Tibial artery (tissue), 4 donors: Measurements from ENCODE around the gene PCDHGB3.
A peak's percentile ranks its signal among the peaks of the same experiment; 100 is the strongest.
"Not testable (repeated sequence)": the region's sequence is repeated elsewhere in the genome, so short reads cannot be mapped to it uniquely, and the experiment has no call there.

Experiments used
- DNase-seq, 2 donors: peaks; one replicate each; pipeline ENCODE4 v3.0.0-alpha.2; 2019
- H3K27ac ChIP-seq, 2 donors: fragments of 200-600 bp; sonication (generic) in 1 of 2; 1 replicate in 1 of 2; 2 replicates in 1 of 2; pipeline ENCODE4 v1.5.1; 2018 to 2019; ENCODE audit warnings: mild to moderate bottlenecking in 1 of 2
- H3K27me3 ChIP-seq, 2 donors: fragments of 200-600 bp; sonication (generic) in 1 of 2; one replicate each; pipeline versions ENCODE4 v1.5.1 to v1.6.0; 2016 to 2019
- H3K36me3 ChIP-seq, 3 donors: fragments of 200-600 bp; sonication (generic) in 2 of 3; one replicate each; pipeline ENCODE4 v1.5.1; 2016 to 2019; ENCODE audit warnings: mild to moderate bottlenecking in 2 of 3
- H3K4me1 ChIP-seq, 4 donors: fragments of 200-600 bp; sonication (generic) in 2 of 4; 1 replicate in 3 of 4; 2 replicates in 1 of 4; pipeline ENCODE4 v1.5.1; 2016 to 2019
- H3K4me3 ChIP-seq, 2 donors: fragments of 200-600 bp; sonication (generic) in 1 of 2; 1 replicate in 1 of 2; 2 replicates in 1 of 2; pipeline ENCODE4 v1.5.1; 2018 to 2019; ENCODE audit warnings: mild to moderate bottlenecking in 2 of 2
- H3K9me3 ChIP-seq, 3 donors: fragments of 200-600 bp; sonication (generic) in 1 of 3; one replicate each; pipeline ENCODE4 v1.5.1; 2016 to 2019
- CTCF ChIP-seq, 2 experiments: fragments of 200-600 bp in 1 of 2; fragments of 450-650 bp in 1 of 2; IDR thresholded peaks; one replicate each; pipeline ENCODE4 v1.5.1; 2017 to 2019; ENCODE audit warnings: antibody characterized with exemption in 2 of 2, mild to moderate bottlenecking in 1 of 2, moderate library complexity in 1 of 2
- intact Hi-C: fragments of 100-400 bp; cut with DNase I; formaldehyde crosslinking; loops from one replicate; pipeline ENCODE4 v1.15.0; 2023; ENCODE audit warnings: low total_unique reads

Gene PCDHGB3

GRCh38 chr5:141343242-141343952, 26.6 kb upstream of the PCDHGB3 start, which contains the start of gene PCDHGA3:
Gene PCDHGA3, plus strand, starts transcription at chr5:141343829. Its CDS starts 205 bp downstream, at chr5:141344034.
- no peak for DNase-seq
- H3K4me3 ChIP-seq, result peak within 1 kb of the TSS; percentile 5 to 28

GRCh38 chr5:141343953-141344463, 26.0 kb upstream of the PCDHGB3 start:
- intact Hi-C loops, result no loop called here
- H3K4me1 ChIP-seq, result no peaks in the 10 kb centered on the region
- no peak for DNase-seq
- H3K9me3 ChIP-seq, result peaks cover 6 to 99% (median 81%) of the 10 kb centered on the region in 3 donors
- no peaks in the 10 kb centered on the region for H3K27me3 ChIP-seq
- TF ChIP-seq CTCF (IDR thresholded peaks at IDR 0.05), result no peak
- H3K4me3 ChIP-seq, result peak overlapping the region; percentile 5 to 28
- H3K27ac ChIP-seq, result no peak overlapping the region
- peaks cover 0 to 36% (median 27%) of the 10 kb centered on the region in 3 donors for H3K36me3 ChIP-seq

More at GRCh38 chr5:141343242-141343952, 26.6 kb upstream of the PCDHGB3 start, which contains the start of gene PCDHGA3:
- Histone ChIP-seq H3K4me1 (no peaks in the 10 kb centered on the region), H3K9me3 (peaks cover 6 to 99% (median 83%) of the 10 kb centered on the region in 3 donors), H3K27me3 (no peaks in the 10 kb centered on the region), H3K27ac (no peak within 1 kb of the TSS), H3K36me3 (peaks cover 0 to 33% (median 24%) of the 10 kb centered on the region in 3 donors)
- TF ChIP-seq CTCF (IDR thresholded peaks at IDR 0.05), result peak in 1 of 2 experiments; percentile 10
- intact Hi-C loops, result no loop called here

GRCh38 chr5:141345327-141345726, 24.7 kb upstream of the PCDHGB3 start:
- no peaks in the 10 kb centered on the region for H3K4me1 ChIP-seq
- peaks cover 0 to 32% (median 28%) of the 10 kb centered on the region in 3 donors for H3K36me3 ChIP-seq
- H3K27ac ChIP-seq, result no peak overlapping the region
- intact Hi-C loops, result no loop called here
- no peak overlapping the region for H3K4me3 ChIP-seq
- TF ChIP-seq CTCF (IDR thresholded peaks at IDR 0.05), result no peak
- no peaks in the 10 kb centered on the region for H3K27me3 ChIP-seq
- DNase-seq, result no peak
- peaks cover 6 to 99% (median 81%) of the 10 kb centered on the region in 3 donors for H3K9me3 ChIP-seq

- intact Hi-C loops, DNase-seq, H3K27me3 ChIP-seq, H3K27ac ChIP-seq, H3K4me3 ChIP-seq, H3K4me1 ChIP-seq: not testable (repeated sequence)
- Histone ChIP-seq H3K36me3 (peaks cover 0 to 32% (median 26%) of the 10 kb centered on the region in 3 donors), H3K9me3 (peaks cover 6 to 99% (median 81%) of the 10 kb centered on the region in 3 donors)
Measured at GRCh38 chr5:141346017-141346416, 24.0 kb upstream of the PCDHGB3 start.

- peak within 1 kb of the TSS; percentile 20 to 34 for H3K4me3 ChIP-seq
- H3K4me1 ChIP-seq, result no peaks in the 10 kb centered on the region
- no peak for DNase-seq
- intact Hi-C loops, result no loop called here
- H3K9me3 ChIP-seq, result peaks cover 3 to 99% (median 87%) of the 10 kb centered on the region in 3 donors
- TF ChIP-seq CTCF (IDR thresholded peaks at IDR 0.05), result peak; percentile 10 to 23
- H3K27ac ChIP-seq, result no peak within 1 kb of the TSS
- peaks cover 0 to 3% of the 10 kb centered on the region in 2 donors for H3K27me3 ChIP-seq
- H3K36me3 ChIP-seq, result peaks cover 0 to 20% (median 13%) of the 10 kb centered on the region in 3 donors
Measured at GRCh38 chr5:141349917-141350619, 20.0 kb upstream of the PCDHGB3 start, which contains the start of gene PCDHGB1. Gene PCDHGB1, plus strand, starts transcription at chr5:141350099. Its CDS starts 162 bp downstream, at chr5:141350261.
